Measurements from ENCODE around the gene ANAPC7. TPM values are rescaled to one million over a fixed set of nuclear protein-coding genes. Genes with fewer than 3 reads are reported as not detected.
A peak's percentile ranks its signal among the peaks of the same experiment; 100 is the strongest.

ANAPC7 gene
- total RNA-seq, 2 donors from 2014 or later = 62.0 to 133 TPM

GRCh38 chr12:110338754-110339153, 64.8 kb downstream of the ANAPC7 start:
- Mint-ChIP-seq H3K4me1 (ENCODE audit: low read depth in 2 of 2) (peaks cover 0 to 7% of the 10 kb centered on the region in 2 donors), H3K27ac (peak overlapping the region in 1 of 2 donors; percentile 1), H3K9me3 (no peaks in the 10 kb centered on the region), H3K4me3 (no peak overlapping the region), H3K36me3 (peaks cover 39% of the 10 kb centered on the region), H3K27me3 (no peaks in the 10 kb centered on the region)
- DNase-seq (ENCODE audit: low spot score) (no peak), ATAC-seq (no peak)

GRCh38 chr12:110337912-110338710, 65.4 kb downstream of the ANAPC7 start:
- H3K4me3 Mint-ChIP-seq = no peak overlapping the region
- peak overlapping the region in 1 of 2 donors; percentile 1 for H3K27ac Mint-ChIP-seq
- peaks cover 0 to 7% of the 10 kb centered on the region in 2 donors for H3K4me1 Mint-ChIP-seq (ENCODE audit: low read depth in 2 of 2)
- ATAC-seq = no peak
- DNase-seq (ENCODE audit: low spot score) = no peak
- no peaks in the 10 kb centered on the region for H3K27me3 Mint-ChIP-seq
- no peaks in the 10 kb centered on the region for H3K9me3 Mint-ChIP-seq
- peaks cover 37% of the 10 kb centered on the region for H3K36me3 Mint-ChIP-seq

- H3K27ac Mint-ChIP-seq = no peak overlapping the region
- H3K9me3 Mint-ChIP-seq = no peaks in the 10 kb centered on the region
- DNase-seq (ENCODE audit: low spot score) (no peak), ATAC-seq (no peak)
- peaks cover 40% of the 10 kb centered on the region for H3K36me3 Mint-ChIP-seq
- H3K27me3 Mint-ChIP-seq = no peaks in the 10 kb centered on the region
- peaks cover 2 to 10% of the 10 kb centered on the region in 2 donors for H3K4me1 Mint-ChIP-seq (ENCODE audit: low read depth in 2 of 2)
- no peak overlapping the region for H3K4me3 Mint-ChIP-seq
These were observed 67.9 kb downstream of the ANAPC7 start for GRCh38 chr12:110335481-110336045.

GRCh38 chr12:110333201-110333600, 70.3 kb downstream of the ANAPC7 start:
- Mint-ChIP-seq H3K4me3 (no peak overlapping the region), H3K9me3 (no peaks in the 10 kb centered on the region), H3K27ac (no peak overlapping the region)

GRCh38 chr12:110330544-110330943, 73.0 kb downstream of the ANAPC7 start:
- no peaks in the 10 kb centered on the region for H3K9me3 Mint-ChIP-seq
- H3K4me3 Mint-ChIP-seq = no peak overlapping the region
- ATAC-seq (no peak), DNase-seq (ENCODE audit: low spot score) (no peak)
- peaks cover 46% of the 10 kb centered on the region for H3K36me3 Mint-ChIP-seq
- peak overlapping the region in 1 of 2 donors; percentile 58 for H3K27ac Mint-ChIP-seq
- H3K4me1 Mint-ChIP-seq (ENCODE audit: low read depth in 2 of 2) = peaks cover 12 to 16% of the 10 kb centered on the region in 2 donors
- H3K27me3 Mint-ChIP-seq = no peaks in the 10 kb centered on the region

More at GRCh38 chr12:110333201-110333600, 70.3 kb downstream of the ANAPC7 start:
- H3K4me1 Mint-ChIP-seq (ENCODE audit: low read depth in 2 of 2) = peaks cover 9 to 12% of the 10 kb centered on the region in 2 donors
- DNase-seq (ENCODE audit: low spot score) (no peak), ATAC-seq (no peak)
- peaks cover 34% of the 10 kb centered on the region for H3K36me3 Mint-ChIP-seq
- no peaks in the 10 kb centered on the region for H3K27me3 Mint-ChIP-seq

GRCh38 chr12:110330124-110330523, 73.4 kb downstream of the ANAPC7 start:
- no peaks in the 10 kb centered on the region for H3K9me3 Mint-ChIP-seq
- no peaks in the 10 kb centered on the region for H3K27me3 Mint-ChIP-seq
- no peak for ATAC-seq

GRCh38 chr12:110329710-110330109, 73.8 kb downstream of the ANAPC7 start:
- H3K27ac Mint-ChIP-seq = no peak overlapping the region
- ATAC-seq (no peak), DNase-seq (ENCODE audit: low spot score) (no peak)
- no peaks in the 10 kb centered on the region for H3K9me3 Mint-ChIP-seq
- H3K4me3 Mint-ChIP-seq = no peak overlapping the region
- no peaks in the 10 kb centered on the region for H3K27me3 Mint-ChIP-seq
- H3K36me3 Mint-ChIP-seq = peaks cover 46% of the 10 kb centered on the region
- peaks cover 12 to 16% of the 10 kb centered on the region in 2 donors for H3K4me1 Mint-ChIP-seq (ENCODE audit: low read depth in 2 of 2)

More at GRCh38 chr12:110330124-110330523, 73.4 kb downstream of the ANAPC7 start:
- no peak for DNase-seq (ENCODE audit: low spot score)
- Mint-ChIP-seq H3K4me3 (no peak overlapping the region), H3K36me3 (peaks cover 46% of the 10 kb centered on the region), H3K27ac (peak overlapping the region in 1 of 2 donors; percentile 58), H3K4me1 (ENCODE audit: low read depth in 2 of 2) (peaks cover 12 to 16% of the 10 kb centered on the region in 2 donors)

Other genes with a start within 250 kb of the ANAPC7 start
- gene ATP2A2, start 122.5 kb downstream of the ANAPC7 start, total RNA-seq = 100 to 1,000 TPM; 247 to 359 TPM
- 100 to 1,000 TPM; 208 to 356 TPM for gene ARPC3, start 46.6 kb upstream of the ANAPC7 start, total RNA-seq
- gene GPN3, start 64.5 kb upstream of the ANAPC7 start, total RNA-seq = 10 to 100 TPM; 34.9 to 39.9 TPM
- 10 to 100 TPM; 13.4 to 26.6 TPM for gene FAM216A, start 65.1 kb upstream of the ANAPC7 start, total RNA-seq
- 100 to 1,000 TPM; 105 to 120 TPM for gene VPS29, start 98.4 kb upstream of the ANAPC7 start, total RNA-seq
- under 1 TPM; 0.45 to 0.62 TPM for gene RAD9B, start 98.6 kb upstream of the ANAPC7 start, total RNA-seq
- gene PPTC7, start 179.6 kb upstream of the ANAPC7 start, total RNA-seq = 10 to 100 TPM; 35.2 to 42.1 TPM
- gene TCTN1, start 210.4 kb upstream of the ANAPC7 start, total RNA-seq = 1 to 10 TPM; 5.0 to 8.9 TPM